Lung (tissue), 12 donors: ENCODE results near the gene PCBD2. TPM values are rescaled to one million over a fixed set of nuclear protein-coding genes. Genes with fewer than 3 reads are reported as not detected.

Experiments used
- ATAC-seq: fragments of 200-7000 bp; cut with Tn5 transposase; one replicate; pipeline ENCODE4 v1.9.1; 2020; ENCODE audit warnings: moderate number of reproducible peaks; ENCODE audit not compliant: insufficient read depth, low FRiP score
- DNase-seq, 3 donors: peaks; one replicate each; pipeline ENCODE4 v3.0.0-alpha.2; 2013 to 2017
- H3K27ac ChIP-seq, 2 donors: one replicate each; pipeline ENCODE4 v1.5.1; 2013; ENCODE audit warnings: mild to moderate bottlenecking in 2 of 2, moderate library complexity in 2 of 2, control low read depth in 1 of 2, inconsistent platforms in 1 of 2, low read depth in 1 of 2, low read length in 1 of 2
- H3K27me3 ChIP-seq, 3 donors: one replicate each; pipeline ENCODE4 v1.5.1; 2013; ENCODE audit warnings: low read length in 2 of 3; ENCODE audit not compliant: control insufficient read depth in 3 of 3, insufficient read depth in 3 of 3
- H3K36me3 ChIP-seq, 4 donors: one replicate each; pipeline ENCODE4 v1.5.1; 2013; ENCODE audit warnings: low read length in 4 of 4, mild to moderate bottlenecking in 1 of 4, moderate library complexity in 1 of 4; ENCODE audit not compliant: control insufficient read depth in 4 of 4, insufficient read depth in 4 of 4
- H3K4me1 ChIP-seq, 5 donors: one replicate each; pipeline ENCODE4 v1.5.1; 2013; ENCODE audit warnings: low read length in 5 of 5, mild to moderate bottlenecking in 2 of 5, moderate library complexity in 1 of 5; ENCODE audit not compliant: control insufficient read depth in 5 of 5, insufficient read depth in 5 of 5
- H3K4me3 ChIP-seq: one replicate; pipeline ENCODE4 v1.5.1; 2013; ENCODE audit warnings: mild to moderate bottlenecking, control low read depth, moderate library complexity
- H3K9ac ChIP-seq, 2 donors: one replicate each; pipeline ENCODE4 v1.5.1; 2013; ENCODE audit warnings: low read length in 2 of 2, control low read depth in 1 of 2; ENCODE audit not compliant: insufficient read depth in 1 of 2
- H3K9me3 ChIP-seq, 4 donors: one replicate each; pipeline ENCODE4 v1.5.1; 2013; ENCODE audit warnings: low read length in 3 of 4, mild to moderate bottlenecking in 1 of 4, moderate library complexity in 1 of 4; ENCODE audit not compliant: control insufficient read depth in 4 of 4, insufficient read depth in 3 of 4
- WGBS, 2 donors: extraction: QIAGEN DNeasy Blood & Tissue Kit; methylation state at CpG; one replicate each; pipeline ENCODE4 v1.1.7; 2013; 5-methylcytosine and 5-hydroxymethylcytosine counted together
- polyA plus RNA-seq, 2 donors: library from polyadenylated mRNA; stranded (reverse); fragments of 200-250 nt; gene quantifications; one replicate each; pipeline ENCODE4 v1.2.1, GENCODE V29; 2013
- total RNA-seq, 2 donors: library from RNA; depleted of rRNA in 1 of 2; stranded (reverse); fragments of >200 nt in 1 of 2; gene quantifications; one replicate each; pipeline ENCODE4 v1.2.1, GENCODE V29; 2014 to 2021
- TF ChIP-seq, protein P1 (sequence below): IDR thresholded peaks from 2 replicates; pipeline ENCODE4 v1.5.1; 2012; ENCODE audit warnings: mild to moderate bottlenecking; ENCODE audit errors: control extremely low read depth, extremely low read depth
- donor health status: control.
- donor health status: control.
- donor health status: Bipolar disorder and iron deficiency.
- donor health status: healthy.
- donor health status: DM: yes; HTN: yes; CAD: no.

PCBD2 gene
- total and polyA plus RNA-seq, 4 donors, result 4.1 to 12.3 (median 7.5) TPM

DNA sequence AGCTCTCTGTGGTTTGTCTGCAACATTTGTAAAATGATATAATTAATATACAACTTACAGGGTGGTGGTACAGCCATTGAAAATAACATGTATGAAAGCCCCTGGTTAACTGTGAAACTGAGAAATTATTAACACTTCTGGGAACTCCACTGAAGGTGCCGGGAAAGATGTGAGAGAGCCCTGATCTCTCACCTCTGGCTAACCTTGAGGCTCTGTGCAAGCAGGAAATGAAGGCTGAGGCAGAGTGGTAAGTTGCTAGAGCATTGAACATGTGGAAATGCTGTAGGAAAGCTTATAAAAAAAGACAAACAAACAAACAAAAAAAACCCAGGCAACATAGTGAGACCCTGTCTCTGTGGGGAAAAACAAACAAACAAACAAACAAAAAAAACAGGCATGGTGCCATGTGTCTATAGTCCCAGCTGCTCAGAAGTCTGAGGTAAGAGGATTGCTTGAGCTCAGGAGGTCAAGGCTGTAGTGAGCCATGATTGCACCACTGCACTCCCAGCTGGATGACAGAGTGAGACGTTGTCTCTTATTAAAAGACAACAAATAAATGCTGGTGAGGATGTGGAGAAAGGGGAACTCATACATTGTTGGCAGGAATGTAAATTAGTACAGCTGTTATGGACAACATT is 70.3 kb downstream of the PCBD2 start:
- Histone ChIP-seq H3K9ac (no peak overlapping the region), H3K27me3 (no peaks in the 10 kb centered on the region), H3K27ac (no peak overlapping the region), H3K4me1 (no peaks in the 10 kb centered on the region), H3K9me3 (peaks cover 0 to 16% (median 4%) of the 10 kb centered on the region in 4 donors), H3K4me3 (no peak overlapping the region), H3K36me3 (peaks cover 0 to 2% (median 0%) of the 10 kb centered on the region in 4 donors)
- TF ChIP-seq, protein P1, sequence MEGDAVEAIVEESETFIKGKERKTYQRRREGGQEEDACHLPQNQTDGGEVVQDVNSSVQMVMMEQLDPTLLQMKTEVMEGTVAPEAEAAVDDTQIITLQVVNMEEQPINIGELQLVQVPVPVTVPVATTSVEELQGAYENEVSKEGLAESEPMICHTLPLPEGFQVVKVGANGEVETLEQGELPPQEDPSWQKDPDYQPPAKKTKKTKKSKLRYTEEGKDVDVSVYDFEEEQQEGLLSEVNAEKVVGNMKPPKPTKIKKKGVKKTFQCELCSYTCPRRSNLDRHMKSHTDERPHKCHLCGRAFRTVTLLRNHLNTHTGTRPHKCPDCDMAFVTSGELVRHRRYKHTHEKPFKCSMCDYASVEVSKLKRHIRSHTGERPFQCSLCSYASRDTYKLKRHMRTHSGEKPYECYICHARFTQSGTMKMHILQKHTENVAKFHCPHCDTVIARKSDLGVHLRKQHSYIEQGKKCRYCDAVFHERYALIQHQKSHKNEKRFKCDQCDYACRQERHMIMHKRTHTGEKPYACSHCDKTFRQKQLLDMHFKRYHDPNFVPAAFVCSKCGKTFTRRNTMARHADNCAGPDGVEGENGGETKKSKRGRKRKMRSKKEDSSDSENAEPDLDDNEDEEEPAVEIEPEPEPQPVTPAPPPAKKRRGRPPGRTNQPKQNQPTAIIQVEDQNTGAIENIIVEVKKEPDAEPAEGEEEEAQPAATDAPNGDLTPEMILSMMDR, result no peak
- ATAC-seq, result no peak
- WGBS, 2 donors, result 41 to 66% methylated on average over 2 of the region's 2 CpGs
- DNase-seq, result peak in 1 of 3 donors; percentile 4

DNA sequence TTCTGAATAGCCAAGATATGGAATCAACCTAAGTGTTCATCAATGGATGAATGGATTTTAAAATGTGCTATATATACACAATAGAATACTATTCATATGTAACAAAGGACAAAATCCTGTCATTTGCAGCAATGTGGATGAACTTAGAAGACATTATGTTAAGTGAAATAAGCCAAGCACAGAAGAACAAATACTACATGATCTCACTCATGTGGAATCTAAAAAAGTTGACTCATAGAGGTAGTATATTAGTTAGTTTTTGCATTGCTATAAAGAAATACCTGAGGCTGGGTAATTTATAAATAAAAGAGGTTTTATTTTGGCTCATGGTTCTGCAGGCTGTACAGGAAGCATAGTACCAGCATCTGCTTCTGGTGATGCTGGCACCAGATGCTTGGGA is 70.9 kb downstream of the PCBD2 start:
- Histone ChIP-seq H3K4me1 (no peaks in the 10 kb centered on the region), H3K9me3 (peaks cover 0 to 16% (median 4%) of the 10 kb centered on the region in 4 donors), H3K27me3 (no peaks in the 10 kb centered on the region), H3K36me3 (peaks cover 0 to 1% (median 0%) of the 10 kb centered on the region in 4 donors), H3K9ac (no peak overlapping the region), H3K27ac (no peak overlapping the region), H3K4me3 (no peak overlapping the region)
- no peak for ATAC-seq
- DNase-seq, result no peak
- TF ChIP-seq, protein P1, result no peak

DNA sequence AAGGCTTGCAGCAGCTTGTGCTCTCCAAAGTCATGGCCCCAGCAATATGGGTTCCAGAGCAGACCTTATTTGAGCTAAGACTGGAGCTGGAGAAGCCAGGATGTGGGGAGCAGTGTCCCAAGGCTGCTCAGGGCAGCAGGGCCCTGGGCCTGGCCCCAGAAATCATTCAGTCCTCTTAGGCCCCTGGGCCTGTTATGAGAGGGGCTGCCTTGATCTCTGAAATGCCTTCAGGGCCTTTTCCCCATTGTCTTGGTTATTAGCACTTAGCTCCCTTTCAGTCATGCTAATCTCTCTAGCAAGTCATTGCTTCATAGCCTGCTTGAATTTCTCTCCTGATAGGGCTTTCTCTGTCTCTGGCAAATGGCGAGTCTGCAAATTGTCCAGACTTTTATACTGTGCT is 71.9 kb downstream of the PCBD2 start:
- Histone ChIP-seq H3K4me1 (no peaks in the 10 kb centered on the region), H3K4me3 (no peak overlapping the region), H3K9me3 (peaks cover 0 to 16% (median 5%) of the 10 kb centered on the region in 4 donors), H3K9ac (no peak overlapping the region), H3K27me3 (no peaks in the 10 kb centered on the region), H3K36me3 (peaks cover 0 to 1% (median 0%) of the 10 kb centered on the region in 4 donors), H3K27ac (no peak overlapping the region)
- TF ChIP-seq, protein P1, result no peak
- ATAC-seq, result no peak
- no peak for DNase-seq
- 92 to 100% methylated on average over 1 of the region's 1 CpG for WGBS, 2 donors

DNA sequence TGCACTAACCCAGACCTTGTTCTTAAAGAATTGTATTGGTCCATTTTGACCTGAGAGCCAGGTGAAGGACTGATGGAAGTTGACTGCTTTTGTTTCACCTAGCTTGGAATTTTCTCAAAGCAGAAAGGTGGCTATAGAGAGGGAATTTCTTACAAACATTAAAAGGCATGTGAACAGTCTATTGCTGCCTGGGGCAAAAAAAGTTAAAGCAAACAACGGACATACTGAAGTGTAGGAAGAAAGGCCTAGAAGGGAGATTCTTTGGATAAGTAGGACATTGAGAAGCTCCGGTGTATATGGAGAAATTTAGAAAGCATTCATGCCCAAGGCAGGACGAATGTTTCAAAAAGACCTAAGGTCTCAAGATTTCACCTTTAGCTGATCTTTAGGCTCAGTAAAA is 74.5 kb downstream of the PCBD2 start:
- TF ChIP-seq, protein P1, result no peak
- DNase-seq (no peak), ATAC-seq (no peak)
- Histone ChIP-seq H3K4me1 (no peaks in the 10 kb centered on the region), H3K9me3 (peaks cover 0 to 20% (median 8%) of the 10 kb centered on the region in 4 donors), H3K4me3 (no peak overlapping the region), H3K27me3 (no peaks in the 10 kb centered on the region), H3K27ac (no peak overlapping the region), H3K36me3 (peaks cover 0 to 1% (median 0%) of the 10 kb centered on the region in 4 donors), H3K9ac (no peak overlapping the region)
- WGBS, 2 donors, result 93 to 97% methylated on average over 3 of the region's 3 CpGs
